GM18951 (cell line): ENCODE data around the gene SLC38A2.

Source experiments
- POLR2A ChIP-seq: IDR thresholded peaks from 4 replicates; pipeline ENCODE4 v1.6.1; 2011; ENCODE audit warnings: mild to moderate bottlenecking; ENCODE audit not compliant: insufficient read length, insufficient read depth; ENCODE audit errors: extremely low read depth
- in situ Hi-C: fragments of 300-500 bp; cut with MboI; formaldehyde crosslinking; loops from one replicate; pipeline ENCODE4 v1.12.0; 2022; ENCODE audit warnings: low sequenced_read_pairs, mixed read lengths, inconsistent platforms; ENCODE audit not compliant: unreplicated experiment

Gene SLC38A2

GRCh38 chr12:46342562-46343033 is 30.0 kb downstream of the SLC38A2 start:
- in situ Hi-C loops = loop anchor here (25.0 kb wide), 1 partner anchor 670 kb away; no protein-coding TSS in a partner anchor
- no peak for TF ChIP-seq POLR2A

- in situ Hi-C loops = loop anchor here (25.0 kb wide), 1 partner anchor 673 kb away; no protein-coding TSS in a partner anchor
- TF ChIP-seq POLR2A = no peak
Observed at GRCh38 chr12:46339051-46339450, 33.5 kb downstream of the SLC38A2 start.

GRCh38 chr12:46332260-46332659 is 40.3 kb downstream of the SLC38A2 start:
- in situ Hi-C loops = loop anchor here (25.0 kb wide), 1 partner anchor 680 kb away; no protein-coding TSS in a partner anchor
- no peak for TF ChIP-seq POLR2A

GRCh38 chr12:46325075-46325474 is 47.5 kb downstream of the SLC38A2 start:
- in situ Hi-C loops = loop anchor here (25.0 kb wide), 1 partner anchor 687 kb away; no protein-coding TSS in a partner anchor

GRCh38 chr12:46320731-46321130 is 51.8 kb downstream of the SLC38A2 start:
- no peak for TF ChIP-seq POLR2A
- in situ Hi-C loops = no loop called here

GRCh38 chr12:46318037-46318436 is 54.5 kb downstream of the SLC38A2 start:
- TF ChIP-seq POLR2A = no peak
- in situ Hi-C loops = no loop called here
